Upper lobe of left lung (tissue), 6 donors: ENCODE data around the gene NUP210. TPM values are rescaled to one million over a fixed set of nuclear protein-coding genes. Genes with fewer than 3 reads are reported as not detected.

Source experiments
- ATAC-seq, 2 donors: fragments of 200-7000 bp; cut with Tn5 transposase; one replicate each; pipeline ENCODE4 v1.9.1; 2022; ENCODE audit warnings: mild to moderate bottlenecking in 2 of 2, moderate library complexity in 2 of 2; ENCODE audit not compliant: low FRiP score in 2 of 2
- DNase-seq, 2 donors: peaks; one replicate each; pipeline ENCODE4 v3.0.0-alpha.2; 2019 to 2020
- H3K27ac ChIP-seq, 4 donors: fragments of 200-600 bp; sonication (generic); one replicate each; pipeline ENCODE4 v1.5.1; 2016 to 2019
- H3K27me3 ChIP-seq, 4 donors: fragments of 200-600 bp; sonication (generic); one replicate each; pipeline ENCODE4 v1.5.1; 2017 to 2019
- H3K36me3 ChIP-seq, 4 donors: fragments of 200-600 bp; sonication (generic); one replicate each; pipeline ENCODE4 v1.5.1; 2016 to 2019
- H3K4me1 ChIP-seq, 4 donors: fragments of 200-600 bp; sonication (generic); one replicate each; pipeline ENCODE4 v1.5.1; 2018 to 2019
- H3K4me3 ChIP-seq, 4 donors: fragments of 200-600 bp; sonication (generic); one replicate each; pipeline ENCODE4 v1.5.1; 2017 to 2019; ENCODE audit warnings: mild to moderate bottlenecking in 2 of 4, moderate library complexity in 1 of 4
- H3K9me3 ChIP-seq, 4 donors: fragments of 200-600 bp; sonication (generic); one replicate each; pipeline ENCODE4 v1.5.1; 2018 to 2019
- EP300 ChIP-seq, 4 donors: sonication (generic); formaldehyde crosslinking; IDR thresholded peaks; one replicate each; pipeline ENCODE4 v1.5.1; 2017; ENCODE audit warnings: antibody characterized with exemption in 4 of 4, control low read depth in 2 of 4
- POLR2A ChIP-seq, 4 donors: fragments of 450-650 bp; IDR thresholded peaks; one replicate each; pipeline ENCODE4 v1.5.1; 2016 to 2017; ENCODE audit warnings: antibody characterized with exemption in 4 of 4, mild to moderate bottlenecking in 2 of 4
- POLR2AphosphoS5 ChIP-seq, 2 donors: sonication (generic); formaldehyde crosslinking; IDR thresholded peaks; one replicate each; pipeline ENCODE4 v1.5.1; 2017; ENCODE audit warnings: antibody characterized with exemption in 2 of 2
- WGBS, 2 donors: methylation state at CpG; one replicate each; pipeline ENCODE4 v1.1.5; 2017 to 2018; 5-methylcytosine and 5-hydroxymethylcytosine counted together
- total RNA-seq, 6 donors: library from RNA; depleted of rRNA in 4 of 6; stranded (reverse); fragments of >200 nt in 4 of 6; gene quantifications; one replicate each; pipeline versions ENCODE4 v1.1.0 to v1.2.1, GENCODE V29; 2016 to 2021
- TF ChIP-seq, protein P1 (sequence below), 6 experiments: fragments of 450-650 bp in 4 of 6; fragments of 200-600 bp in 2 of 6; sonication (generic) in 2 of 6; IDR thresholded peaks; one replicate each; pipeline ENCODE4 v1.5.1; 2016 to 2019; ENCODE audit warnings: antibody characterized with exemption in 6 of 6
- donor health status: DM: no; HTN: no; CAD: no; lungs with moderate emphysema.
- donor health status: DM: no; HTN: yes; CAD: no; lungs with severe emphysema.

Gene NUP210
- total RNA-seq, 6 donors from 2014 or later: 14.6 to 23.0 (median 20.8) TPM

DNA sequence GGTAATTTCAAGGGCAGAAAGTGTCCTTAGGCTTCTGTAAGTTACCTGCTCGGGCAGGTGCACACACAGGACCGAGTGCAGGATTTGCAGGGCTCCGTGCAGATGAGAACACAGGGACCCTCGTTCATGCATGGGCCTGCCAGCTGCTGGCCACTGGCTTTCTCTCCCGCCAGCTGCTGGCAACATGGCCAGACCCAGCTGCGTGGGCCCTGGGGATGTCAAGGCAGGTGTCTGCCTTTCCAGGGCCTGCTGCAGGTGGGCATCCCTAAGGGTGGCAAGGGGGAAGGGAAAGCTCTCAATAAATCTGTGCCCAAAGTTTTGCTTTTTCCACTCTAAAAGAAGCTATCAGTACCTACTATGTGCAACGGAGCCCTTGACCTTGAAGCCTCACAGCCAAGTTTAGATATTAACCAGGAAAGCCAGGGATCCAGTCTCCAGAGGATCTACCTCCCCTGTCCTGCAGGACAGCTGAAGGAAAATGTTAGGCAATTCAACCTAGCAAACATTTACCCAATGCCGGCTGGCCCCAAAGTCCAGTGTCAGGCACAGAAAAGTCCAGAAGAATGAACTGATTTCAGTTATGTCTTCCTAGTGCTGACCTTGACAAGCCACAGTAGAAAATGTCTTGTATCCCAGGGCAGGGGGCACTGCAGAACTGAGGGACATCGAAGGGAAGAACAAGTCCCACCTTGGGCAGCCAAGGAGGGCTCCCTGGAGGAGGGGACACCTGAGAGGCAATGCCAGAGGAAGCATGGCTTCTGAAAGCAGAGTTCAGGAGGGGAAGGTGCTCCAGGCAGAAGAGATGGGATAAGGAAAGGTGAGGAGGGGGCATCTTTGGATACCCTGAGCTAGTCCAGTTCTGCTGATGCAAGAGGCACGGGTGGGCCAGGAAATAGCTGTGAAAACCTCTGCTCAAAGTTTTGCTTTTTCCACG lies 26.4 kb downstream of the NUP210 start:
- Histone ChIP-seq H3K27me3 (no peaks in the 10 kb centered on the region), H3K4me1 (no peaks in the 10 kb centered on the region), H3K27ac (no peak overlapping the region), H3K36me3 (peaks cover 0 to 33% (median 15%) of the 10 kb centered on the region in 4 donors), H3K9me3 (no peaks in the 10 kb centered on the region), H3K4me3 (no peak overlapping the region)
- ATAC-seq: no peak
- TF ChIP-seq POLR2A (IDR thresholded peaks at IDR 0.05): no peak
- TF ChIP-seq, protein P1, sequence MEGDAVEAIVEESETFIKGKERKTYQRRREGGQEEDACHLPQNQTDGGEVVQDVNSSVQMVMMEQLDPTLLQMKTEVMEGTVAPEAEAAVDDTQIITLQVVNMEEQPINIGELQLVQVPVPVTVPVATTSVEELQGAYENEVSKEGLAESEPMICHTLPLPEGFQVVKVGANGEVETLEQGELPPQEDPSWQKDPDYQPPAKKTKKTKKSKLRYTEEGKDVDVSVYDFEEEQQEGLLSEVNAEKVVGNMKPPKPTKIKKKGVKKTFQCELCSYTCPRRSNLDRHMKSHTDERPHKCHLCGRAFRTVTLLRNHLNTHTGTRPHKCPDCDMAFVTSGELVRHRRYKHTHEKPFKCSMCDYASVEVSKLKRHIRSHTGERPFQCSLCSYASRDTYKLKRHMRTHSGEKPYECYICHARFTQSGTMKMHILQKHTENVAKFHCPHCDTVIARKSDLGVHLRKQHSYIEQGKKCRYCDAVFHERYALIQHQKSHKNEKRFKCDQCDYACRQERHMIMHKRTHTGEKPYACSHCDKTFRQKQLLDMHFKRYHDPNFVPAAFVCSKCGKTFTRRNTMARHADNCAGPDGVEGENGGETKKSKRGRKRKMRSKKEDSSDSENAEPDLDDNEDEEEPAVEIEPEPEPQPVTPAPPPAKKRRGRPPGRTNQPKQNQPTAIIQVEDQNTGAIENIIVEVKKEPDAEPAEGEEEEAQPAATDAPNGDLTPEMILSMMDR (IDR thresholded peaks at IDR 0.05): no peak
- no peak for DNase-seq
- 73 to 76% methylated on average over 7 to 11 of the region's 11 CpGs for WGBS, 2 donors

DNA sequence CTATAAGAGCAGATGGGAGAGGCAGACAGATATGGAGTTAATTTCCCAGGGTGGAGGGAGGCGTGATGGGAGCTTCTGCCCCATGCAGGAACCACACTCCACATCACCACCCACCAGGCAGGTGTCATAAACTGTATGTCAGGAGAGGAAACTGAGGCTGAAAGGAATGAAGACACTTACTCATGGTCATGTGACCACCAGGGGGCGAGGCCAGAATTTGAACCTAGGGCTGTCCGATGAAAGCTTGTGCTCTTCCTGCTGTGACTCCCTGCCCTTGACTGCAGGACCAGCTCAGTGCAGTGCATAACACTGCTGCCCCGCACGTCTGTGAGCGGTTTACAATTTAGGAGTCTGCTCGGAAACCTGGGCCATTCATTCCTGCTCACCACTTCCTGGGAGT lies 28.8 kb downstream of the NUP210 start:
- Histone ChIP-seq H3K4me1 (no peaks in the 10 kb centered on the region), H3K9me3 (no peaks in the 10 kb centered on the region), H3K27me3 (no peaks in the 10 kb centered on the region), H3K27ac (no peak overlapping the region), H3K4me3 (no peak overlapping the region), H3K36me3 (peaks cover 0 to 42% (median 16%) of the 10 kb centered on the region in 4 donors)
- TF ChIP-seq POLR2AphosphoS5 (IDR thresholded peaks at IDR 0.05): no peak
- no peak for TF ChIP-seq POLR2A (IDR thresholded peaks at IDR 0.05)
- TF ChIP-seq, protein P1 (IDR thresholded peaks at IDR 0.05): peak in 1 of 6 experiments; percentile 15
- no peak for ATAC-seq
- DNase-seq: no peak
- 68 to 93% methylated on average over 3 to 7 of the region's 7 CpGs for WGBS, 2 donors

DNA sequence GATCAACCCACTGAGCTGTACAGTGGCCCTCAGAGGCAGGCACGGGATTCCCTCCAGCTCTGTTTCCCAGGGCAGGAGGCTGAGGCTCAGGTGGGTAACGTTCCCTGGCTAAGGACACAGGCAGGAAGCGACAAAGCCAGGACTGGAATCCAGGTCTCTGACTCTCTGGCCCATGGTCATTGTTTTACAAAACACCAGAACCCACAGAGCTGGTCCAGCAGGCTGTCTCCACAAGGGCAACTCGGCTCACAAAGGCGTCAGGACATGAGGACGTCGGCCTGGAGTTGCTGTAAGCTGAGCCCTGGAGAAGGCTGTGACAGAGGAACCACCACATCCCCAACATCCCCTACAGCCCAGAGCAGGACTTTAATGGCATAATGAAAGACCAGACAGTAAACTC lies 30.7 kb downstream of the NUP210 start:
- no peaks in the 10 kb centered on the region for H3K27me3 ChIP-seq
- TF ChIP-seq POLR2A (IDR thresholded peaks at IDR 0.05) (no peak), EP300 (IDR thresholded peaks at IDR 0.05) (no peak), POLR2AphosphoS5 (IDR thresholded peaks at IDR 0.05) (no peak)
- TF ChIP-seq, protein P1 (IDR thresholded peaks at IDR 0.05): no peak
- no peaks in the 10 kb centered on the region for H3K4me1 ChIP-seq
- no peak overlapping the region for H3K4me3 ChIP-seq
- no peaks in the 10 kb centered on the region for H3K9me3 ChIP-seq
- H3K36me3 ChIP-seq: peaks cover 0 to 49% (median 17%) of the 10 kb centered on the region in 4 donors
- H3K27ac ChIP-seq: no peak overlapping the region
- ATAC-seq (no peak), DNase-seq (no peak)
- WGBS, 2 donors: 83 to 85% methylated on average over 4 to 7 of the region's 7 CpGs

DNA sequence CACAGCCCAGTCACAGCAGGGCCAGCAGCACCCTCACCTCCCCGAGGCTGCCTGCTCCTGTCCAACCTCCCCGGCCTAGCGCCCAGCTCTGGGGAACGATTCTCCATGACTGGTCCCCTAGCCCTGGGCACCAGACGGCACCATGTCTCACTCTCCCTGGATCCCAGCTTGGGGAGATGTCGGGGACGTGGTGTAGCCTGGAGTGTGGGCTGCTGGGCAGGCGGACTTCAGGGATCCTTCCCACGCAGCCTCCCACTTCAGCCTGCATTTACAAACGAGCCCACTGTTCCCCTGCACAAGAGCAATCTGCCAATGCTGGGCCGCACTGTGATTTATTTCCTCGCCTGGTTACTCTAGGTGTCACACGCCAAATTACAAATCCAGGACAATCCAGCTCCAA lies 31.3 kb downstream of the NUP210 start:
- Histone ChIP-seq H3K36me3 (peaks cover 0 to 49% (median 19%) of the 10 kb centered on the region in 4 donors), H3K27ac (no peak overlapping the region), H3K4me1 (no peaks in the 10 kb centered on the region), H3K4me3 (no peak overlapping the region), H3K9me3 (no peaks in the 10 kb centered on the region), H3K27me3 (no peaks in the 10 kb centered on the region)
- TF ChIP-seq EP300 (IDR thresholded peaks at IDR 0.05): no peak
- ATAC-seq (no peak), DNase-seq (no peak)
- WGBS, 2 donors: 95 to 97% methylated on average over 8 to 13 of the region's 13 CpGs

DNA sequence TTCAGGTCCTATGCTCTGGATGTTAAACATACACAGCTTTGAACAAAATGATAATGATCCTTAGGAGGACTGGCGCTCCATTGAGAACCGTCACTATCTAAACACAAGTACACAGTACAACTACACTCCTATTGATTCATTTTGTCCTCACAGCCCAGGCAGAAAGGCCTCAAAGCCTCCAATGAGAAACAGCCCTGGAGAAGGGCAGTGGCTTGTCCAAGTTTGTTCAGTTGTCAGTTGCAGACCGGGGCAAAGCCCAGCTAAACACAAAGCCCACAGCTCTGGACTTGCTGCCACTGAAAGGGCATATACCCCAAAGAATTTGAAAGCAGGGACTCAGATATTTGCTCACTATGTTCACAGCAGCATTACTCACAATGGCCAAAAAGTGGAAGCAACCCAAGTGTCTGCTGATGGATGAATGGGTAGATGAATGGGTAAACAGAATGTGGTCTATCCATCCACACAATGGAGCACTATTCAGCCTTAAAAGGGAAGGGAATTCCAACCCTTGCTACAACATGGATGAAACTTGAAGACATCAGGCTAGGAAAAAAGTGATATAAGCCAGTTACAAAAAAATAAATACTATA lies 34.7 kb downstream of the NUP210 start:
- no peaks in the 10 kb centered on the region for H3K4me1 ChIP-seq
- DNase-seq: no peak
- peaks cover 0 to 41% (median 20%) of the 10 kb centered on the region in 4 donors for H3K36me3 ChIP-seq
- no peak for TF ChIP-seq EP300 (IDR thresholded peaks at IDR 0.05)
- TF ChIP-seq, protein P1 (IDR thresholded peaks at IDR 0.05): no peak
- no peak for TF ChIP-seq POLR2AphosphoS5 (IDR thresholded peaks at IDR 0.05)
- TF ChIP-seq POLR2A (IDR thresholded peaks at IDR 0.05): no peak
- no peak overlapping the region for H3K4me3 ChIP-seq
- 53 to 62% methylated on average over 3 of the region's 3 CpGs for WGBS, 2 donors
- no peaks in the 10 kb centered on the region for H3K27me3 ChIP-seq
- H3K9me3 ChIP-seq: no peaks in the 10 kb centered on the region
- no peak overlapping the region for H3K27ac ChIP-seq
- no peak for ATAC-seq
